RWPE2 (cell line): Measurements from ENCODE around the gene SLC38A2.
A peak's percentile ranks its signal among the peaks of the same experiment; 100 is the strongest.

Experiments used
- ATAC-seq: fragments of 200-7000 bp; cut with Tn5 transposase; 3 replicates; pipeline ENCODE4 v1.9.1; 2021; ENCODE audit warnings: low read depth
- DNase-seq: peaks from one replicate; pipeline ENCODE4 v3.0.0-alpha.2; 2020; ENCODE audit warnings: low spot score
- H3K27ac ChIP-seq: fragments of 450-650 bp; 2 replicates; pipeline ENCODE4 v1.5.1; 2017; ENCODE audit warnings: mild to moderate bottlenecking; ENCODE audit not compliant: poor library complexity, severe bottlenecking
- H3K27me3 ChIP-seq: fragments of 250-450 bp; sonication (Bioruptor Pico); 2 replicates; pipeline ENCODE4 v1.5.1; 2021; ENCODE audit warnings: mild to moderate bottlenecking, moderate library complexity; ENCODE audit not compliant: insufficient read depth, poor library complexity, severe bottlenecking
- H3K36me3 ChIP-seq: fragments of 250-450 bp; sonication (Bioruptor Pico); 2 replicates; pipeline ENCODE4 v1.5.1; 2020; ENCODE audit warnings: low read depth, mild to moderate bottlenecking, moderate library complexity
- H3K4me1 ChIP-seq: fragments of 250-450 bp; sonication (Bioruptor Pico); 2 replicates; pipeline ENCODE4 v1.5.1; 2021; ENCODE audit warnings: mild to moderate bottlenecking, moderate library complexity; ENCODE audit not compliant: insufficient read depth, poor library complexity, severe bottlenecking
- H3K4me3 ChIP-seq: fragments of 250-450 bp; sonication (Bioruptor Pico); 2 replicates; pipeline ENCODE4 v1.5.1; 2021; ENCODE audit warnings: mild to moderate bottlenecking, moderate library complexity; ENCODE audit not compliant: severe bottlenecking
- H3K9me3 ChIP-seq: fragments of 250-450 bp; sonication (Bioruptor Pico); 2 replicates; pipeline ENCODE4 v1.5.1; 2021; ENCODE audit warnings: mild to moderate bottlenecking, moderate library complexity; ENCODE audit not compliant: severe bottlenecking
- CTCF ChIP-seq: fragments of 450-650 bp; IDR thresholded peaks from one replicate; pipeline ENCODE4 v1.5.1; 2017; ENCODE audit warnings: mild to moderate bottlenecking, moderate library complexity; ENCODE audit not compliant: poor library complexity, severe bottlenecking

The SLC38A2 gene

GRCh38 chr12:46363582-46364299, 8.8 kb downstream of the SLC38A2 start:
- Histone ChIP-seq H3K4me3 (no peak overlapping the region), H3K36me3 (peaks cover 99% of the 10 kb centered on the region), H3K27ac (peak overlapping the region; percentile 96), H3K4me1 (peaks cover 79% of the 10 kb centered on the region), H3K27me3 (no peaks in the 10 kb centered on the region), H3K9me3 (no peaks in the 10 kb centered on the region)
- no peak for ATAC-seq
- DNase-seq, result no peak
- no peak for TF ChIP-seq CTCF

GRCh38 chr12:46362895-46363581, 9.5 kb downstream of the SLC38A2 start:
- DNase-seq (no peak), ATAC-seq (no peak)
- no peaks in the 10 kb centered on the region for H3K27me3 ChIP-seq
- H3K36me3 ChIP-seq, result peaks cover 96% of the 10 kb centered on the region
- peaks cover 77% of the 10 kb centered on the region for H3K4me1 ChIP-seq
- TF ChIP-seq CTCF, result no peak
- H3K27ac ChIP-seq, result peak overlapping the region; percentile 96
- no peaks in the 10 kb centered on the region for H3K9me3 ChIP-seq
- H3K4me3 ChIP-seq, result no peak overlapping the region

- DNase-seq (no peak), ATAC-seq (no peak)
- Histone ChIP-seq H3K9me3 (no peaks in the 10 kb centered on the region), H3K36me3 (peaks cover 83% of the 10 kb centered on the region), H3K27me3 (no peaks in the 10 kb centered on the region), H3K4me3 (no peak overlapping the region), H3K27ac (peak overlapping the region; percentile 96), H3K4me1 (peaks cover 63% of the 10 kb centered on the region)
- no peak for TF ChIP-seq CTCF
Measured at GRCh38 chr12:46361667-46362034, 10.9 kb downstream of the SLC38A2 start.

GRCh38 chr12:46360908-46361666, 11.5 kb downstream of the SLC38A2 start:
- peaks cover 57% of the 10 kb centered on the region for H3K4me1 ChIP-seq
- ATAC-seq (no peak), DNase-seq (no peak)
- H3K9me3 ChIP-seq, result no peaks in the 10 kb centered on the region
- no peaks in the 10 kb centered on the region for H3K27me3 ChIP-seq
- peaks cover 77% of the 10 kb centered on the region for H3K36me3 ChIP-seq
- peak overlapping the region; percentile 96 for H3K27ac ChIP-seq
- no peak for TF ChIP-seq CTCF
- no peak overlapping the region for H3K4me3 ChIP-seq
